Measurements from ENCODE around the gene DAPK1. TPM values are rescaled to one million over a fixed set of nuclear protein-coding genes. Genes with fewer than 3 reads are reported as not detected.

The DAPK1 gene
- polyA plus RNA-seq, 3 donors = 68.5 to 95.9 (median 75.3) TPM

- no peak for DNase-seq (ENCODE audit: extremely low read depth in 1 of 11, low read depth in 9 of 11, low spot score in 4 of 11)
Measured at GRCh38 chr9:87512311-87512710, 14.6 kb downstream of the DAPK1 start.

- no peak for DNase-seq (ENCODE audit: extremely low read depth in 1 of 11, low read depth in 9 of 11, low spot score in 4 of 11)
Measured at GRCh38 chr9:87513161-87513560, 15.5 kb downstream of the DAPK1 start.

GRCh38 chr9:87513880-87514535 is 16.3 kb downstream of the DAPK1 start:
- DNase-seq (ENCODE audit: extremely low read depth in 1 of 11, low read depth in 9 of 11, low spot score in 4 of 11) = no peak

- DNase-seq (ENCODE audit: extremely low read depth in 1 of 11, low read depth in 9 of 11, low spot score in 4 of 11) = no peak
Measured at GRCh38 chr9:87515006-87515405, 17.3 kb downstream of the DAPK1 start.

- DNase-seq (ENCODE audit: extremely low read depth in 1 of 11, low read depth in 9 of 11, low spot score in 4 of 11) = no peak
Measured at GRCh38 chr9:87515588-87516221, 18.0 kb downstream of the DAPK1 start.

- no peak for DNase-seq (ENCODE audit: extremely low read depth in 1 of 11, low read depth in 9 of 11, low spot score in 4 of 11)
Measured at GRCh38 chr9:87516222-87516925, 18.7 kb downstream of the DAPK1 start.

GRCh38 chr9:87516926-87517290 is 19.2 kb downstream of the DAPK1 start:
- DNase-seq (ENCODE audit: extremely low read depth in 1 of 11, low read depth in 9 of 11, low spot score in 4 of 11) = no peak

- DNase-seq (ENCODE audit: extremely low read depth in 1 of 11, low read depth in 9 of 11, low spot score in 4 of 11) = no peak
Measured at GRCh38 chr9:87517732-87518131, 20.1 kb downstream of the DAPK1 start.

- DNase-seq (ENCODE audit: extremely low read depth in 1 of 11, low read depth in 9 of 11, low spot score in 4 of 11) = no peak
Measured at GRCh38 chr9:87518702-87519335, 21.2 kb downstream of the DAPK1 start.

GRCh38 chr9:87519461-87519860 is 21.8 kb downstream of the DAPK1 start:
- no peak for DNase-seq (ENCODE audit: extremely low read depth in 1 of 11, low read depth in 9 of 11, low spot score in 4 of 11)

GRCh38 chr9:87520172-87520683 is 22.6 kb downstream of the DAPK1 start:
- no peak for DNase-seq (ENCODE audit: extremely low read depth in 1 of 11, low read depth in 9 of 11, low spot score in 4 of 11)

- DNase-seq (ENCODE audit: extremely low read depth in 1 of 11, low read depth in 9 of 11, low spot score in 4 of 11) = no peak
Measured at GRCh38 chr9:87521834-87522233, 24.2 kb downstream of the DAPK1 start.

- DNase-seq (ENCODE audit: extremely low read depth in 1 of 11, low read depth in 9 of 11, low spot score in 4 of 11) = no peak
Measured at GRCh38 chr9:87524061-87524460, 26.4 kb downstream of the DAPK1 start.

- DNase-seq (ENCODE audit: extremely low read depth in 1 of 11, low read depth in 9 of 11, low spot score in 4 of 11) = no peak
Measured at GRCh38 chr9:87525546-87526303, 28.1 kb downstream of the DAPK1 start.

- DNase-seq (ENCODE audit: extremely low read depth in 1 of 11, low read depth in 9 of 11, low spot score in 4 of 11) = no peak
Measured at GRCh38 chr9:87527211-87527916, 29.7 kb downstream of the DAPK1 start.

GRCh38 chr9:87528969-87529368 is 31.3 kb downstream of the DAPK1 start:
- DNase-seq (ENCODE audit: extremely low read depth in 1 of 11, low read depth in 9 of 11, low spot score in 4 of 11) = no peak

- DNase-seq (ENCODE audit: extremely low read depth in 1 of 11, low read depth in 9 of 11, low spot score in 4 of 11) = no peak
Measured at GRCh38 chr9:87529671-87530070, 32.0 kb downstream of the DAPK1 start.

- DNase-seq (ENCODE audit: extremely low read depth in 1 of 11, low read depth in 9 of 11, low spot score in 4 of 11) = no peak
Measured at GRCh38 chr9:87530716-87531115, 33.0 kb downstream of the DAPK1 start.

All from renal cortex interstitium (tissue), 11 donors.